Erythroblast (primary cell): Measurements from ENCODE around the gene SPATS2L.

ENCODE experiments used
- GATA1 ChIP-seq: IDR thresholded peaks from 2 replicates; pipeline ENCODE4 v1.6.1; 2011; ENCODE audit warnings: low read depth, mild to moderate bottlenecking, control low read depth, low read length, moderate library complexity
- POLR2A ChIP-seq: IDR thresholded peaks from 2 replicates; pipeline ENCODE4 v1.6.1; 2011; ENCODE audit warnings: mild to moderate bottlenecking, low read length

DNA sequence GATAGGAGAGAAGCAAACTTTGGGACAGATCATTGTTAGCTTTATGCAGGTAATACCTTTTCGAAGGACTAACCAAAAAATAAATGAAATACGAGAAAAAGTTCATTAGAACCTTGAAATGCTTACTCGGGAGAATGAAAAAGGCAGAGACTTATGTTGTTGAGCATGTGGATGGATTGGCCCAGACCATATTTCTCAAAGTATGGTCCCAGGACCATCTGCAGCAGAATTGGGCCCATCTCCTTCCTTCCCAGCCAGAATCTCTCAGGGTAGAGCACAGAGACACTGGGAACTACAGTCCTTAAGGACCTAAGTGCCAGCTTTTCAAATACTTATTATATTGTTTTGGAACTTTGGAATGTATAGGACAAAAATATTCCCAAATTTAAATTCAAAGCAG lies 152.6 kb downstream of the SPATS2L start:
- TF ChIP-seq POLR2A (no peak), GATA1 (no peak)
